HL-60 (cell line): ENCODE measurements around the gene BICDL2.

Experiments used
- GABPA ChIP-seq: IDR thresholded peaks from 2 replicates; pipeline ENCODE4 v1.6.1; 2012; ENCODE audit warnings: low read depth
- POLR2AphosphoS5 ChIP-seq: IDR thresholded peaks from 2 replicates; pipeline ENCODE4 v1.6.1; 2012; ENCODE audit warnings: low read depth
- SPI1 ChIP-seq: IDR thresholded peaks from 2 replicates; pipeline ENCODE4 v1.6.1; 2012; ENCODE audit warnings: low read depth, mild to moderate bottlenecking, borderline replicate concordance
- TF ChIP-seq, protein P1 (sequence below): IDR thresholded peaks from one replicate; pipeline ENCODE4 v1.5.1; 2011; ENCODE audit warnings: low read length, control low read depth, inconsistent platforms; ENCODE audit not compliant: insufficient read depth
- TF ChIP-seq, protein P2 (sequence below): IDR thresholded peaks from 2 replicates; pipeline ENCODE4 v1.6.1; 2012; ENCODE audit warnings: low read depth; ENCODE audit not compliant: insufficient replicate concordance

DNA sequence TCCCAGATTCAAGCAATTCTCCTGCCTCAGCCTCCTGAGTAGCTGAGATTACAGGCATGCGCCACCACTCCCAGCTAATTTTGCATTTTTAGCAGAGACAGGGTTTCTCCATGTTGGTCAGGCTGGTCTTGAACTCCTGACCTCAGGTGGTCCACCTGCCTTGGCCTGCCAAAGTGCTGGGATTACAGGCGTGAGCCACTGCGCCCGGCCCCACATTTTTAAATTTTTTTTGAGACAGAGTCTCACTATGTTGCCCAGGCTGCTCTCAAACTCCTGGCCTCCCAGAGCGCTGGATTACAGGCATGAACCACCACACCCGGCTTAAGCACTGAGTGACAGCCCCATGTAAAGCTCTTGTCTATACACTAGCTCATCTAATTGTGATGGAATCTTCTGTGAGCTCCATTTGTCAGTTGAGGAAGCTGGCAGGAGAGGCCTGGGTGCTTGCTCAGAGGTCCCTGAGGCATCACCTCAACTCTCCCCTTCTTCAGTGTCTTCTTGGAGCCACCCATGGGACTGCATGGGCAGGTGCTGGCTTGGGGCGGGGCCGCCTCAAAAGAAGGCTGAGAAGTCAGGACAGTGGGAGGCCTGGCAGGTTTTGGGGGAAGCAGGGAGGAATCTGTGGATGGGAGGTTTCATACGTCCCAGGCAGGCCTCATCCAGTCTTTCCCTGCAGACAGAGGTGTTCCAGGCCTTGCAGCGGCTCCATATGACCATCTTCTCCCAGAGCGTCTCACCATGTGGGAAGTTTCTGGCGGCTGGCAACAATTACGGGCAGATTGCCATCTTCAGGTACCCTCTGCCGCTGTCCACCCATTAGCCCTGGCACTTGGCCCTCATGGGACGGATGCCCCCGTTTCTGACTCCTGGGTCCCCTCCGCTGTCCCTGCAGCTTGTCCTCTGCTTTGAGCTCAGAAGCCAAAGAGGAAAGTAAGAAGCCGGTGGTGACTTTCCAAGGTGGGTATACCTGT lies 11.4 kb downstream of the BICDL2 start:
- TF ChIP-seq, protein P1, sequence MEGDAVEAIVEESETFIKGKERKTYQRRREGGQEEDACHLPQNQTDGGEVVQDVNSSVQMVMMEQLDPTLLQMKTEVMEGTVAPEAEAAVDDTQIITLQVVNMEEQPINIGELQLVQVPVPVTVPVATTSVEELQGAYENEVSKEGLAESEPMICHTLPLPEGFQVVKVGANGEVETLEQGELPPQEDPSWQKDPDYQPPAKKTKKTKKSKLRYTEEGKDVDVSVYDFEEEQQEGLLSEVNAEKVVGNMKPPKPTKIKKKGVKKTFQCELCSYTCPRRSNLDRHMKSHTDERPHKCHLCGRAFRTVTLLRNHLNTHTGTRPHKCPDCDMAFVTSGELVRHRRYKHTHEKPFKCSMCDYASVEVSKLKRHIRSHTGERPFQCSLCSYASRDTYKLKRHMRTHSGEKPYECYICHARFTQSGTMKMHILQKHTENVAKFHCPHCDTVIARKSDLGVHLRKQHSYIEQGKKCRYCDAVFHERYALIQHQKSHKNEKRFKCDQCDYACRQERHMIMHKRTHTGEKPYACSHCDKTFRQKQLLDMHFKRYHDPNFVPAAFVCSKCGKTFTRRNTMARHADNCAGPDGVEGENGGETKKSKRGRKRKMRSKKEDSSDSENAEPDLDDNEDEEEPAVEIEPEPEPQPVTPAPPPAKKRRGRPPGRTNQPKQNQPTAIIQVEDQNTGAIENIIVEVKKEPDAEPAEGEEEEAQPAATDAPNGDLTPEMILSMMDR: no peak
- TF ChIP-seq POLR2AphosphoS5: no peak
- TF ChIP-seq SPI1: no peak
- TF ChIP-seq, protein P2, sequence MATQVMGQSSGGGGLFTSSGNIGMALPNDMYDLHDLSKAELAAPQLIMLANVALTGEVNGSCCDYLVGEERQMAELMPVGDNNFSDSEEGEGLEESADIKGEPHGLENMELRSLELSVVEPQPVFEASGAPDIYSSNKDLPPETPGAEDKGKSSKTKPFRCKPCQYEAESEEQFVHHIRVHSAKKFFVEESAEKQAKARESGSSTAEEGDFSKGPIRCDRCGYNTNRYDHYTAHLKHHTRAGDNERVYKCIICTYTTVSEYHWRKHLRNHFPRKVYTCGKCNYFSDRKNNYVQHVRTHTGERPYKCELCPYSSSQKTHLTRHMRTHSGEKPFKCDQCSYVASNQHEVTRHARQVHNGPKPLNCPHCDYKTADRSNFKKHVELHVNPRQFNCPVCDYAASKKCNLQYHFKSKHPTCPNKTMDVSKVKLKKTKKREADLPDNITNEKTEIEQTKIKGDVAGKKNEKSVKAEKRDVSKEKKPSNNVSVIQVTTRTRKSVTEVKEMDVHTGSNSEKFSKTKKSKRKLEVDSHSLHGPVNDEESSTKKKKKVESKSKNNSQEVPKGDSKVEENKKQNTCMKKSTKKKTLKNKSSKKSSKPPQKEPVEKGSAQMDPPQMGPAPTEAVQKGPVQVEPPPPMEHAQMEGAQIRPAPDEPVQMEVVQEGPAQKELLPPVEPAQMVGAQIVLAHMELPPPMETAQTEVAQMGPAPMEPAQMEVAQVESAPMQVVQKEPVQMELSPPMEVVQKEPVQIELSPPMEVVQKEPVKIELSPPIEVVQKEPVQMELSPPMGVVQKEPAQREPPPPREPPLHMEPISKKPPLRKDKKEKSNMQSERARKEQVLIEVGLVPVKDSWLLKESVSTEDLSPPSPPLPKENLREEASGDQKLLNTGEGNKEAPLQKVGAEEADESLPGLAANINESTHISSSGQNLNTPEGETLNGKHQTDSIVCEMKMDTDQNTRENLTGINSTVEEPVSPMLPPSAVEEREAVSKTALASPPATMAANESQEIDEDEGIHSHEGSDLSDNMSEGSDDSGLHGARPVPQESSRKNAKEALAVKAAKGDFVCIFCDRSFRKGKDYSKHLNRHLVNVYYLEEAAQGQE: no peak
- no peak for TF ChIP-seq GABPA
